H9 (cell line): ENCODE measurements around the gene ZNF664. TPM values are rescaled to one million over a fixed set of nuclear protein-coding genes. Genes with fewer than 3 reads are reported as not detected.

Experiments used
- DNase-seq: peaks from one replicate; pipeline ENCODE4 v3.0.0-alpha.2; 2017
- H2AFZ ChIP-seq: one replicate; pipeline ENCODE4 v1.6.1; 2013; ENCODE audit warnings: mild to moderate bottlenecking, low read length, control low read depth, moderate library complexity
- H2AK5ac ChIP-seq: 2 replicates; pipeline ENCODE4 v1.6.1; 2013; ENCODE audit warnings: low read length, control low read depth, mixed read lengths; ENCODE audit not compliant: insufficient read length
- H2BK120ac ChIP-seq: one replicate; pipeline ENCODE4 v1.6.1; 2013; ENCODE audit warnings: low read depth, mild to moderate bottlenecking, low read length, control low read depth, inconsistent platforms; ENCODE audit not compliant: poor library complexity, severe bottlenecking
- H2BK12ac ChIP-seq: 2 replicates; pipeline ENCODE4 v1.6.1; 2013; ENCODE audit warnings: low read length, control low read depth, mixed read lengths, low read depth; ENCODE audit not compliant: insufficient read length
- H2BK15ac ChIP-seq: 2 replicates; pipeline ENCODE4 v1.6.1; 2013; ENCODE audit warnings: low read depth, low read length, control low read depth
- H2BK20ac ChIP-seq: one replicate; pipeline ENCODE4 v1.6.1; 2013; ENCODE audit warnings: low read depth, mild to moderate bottlenecking, low read length, control low read depth, inconsistent platforms; ENCODE audit not compliant: poor library complexity, severe bottlenecking
- H2BK5ac ChIP-seq: 2 replicates; pipeline ENCODE4 v1.6.1; 2013; ENCODE audit warnings: low read length, control low read depth, mixed read lengths; ENCODE audit not compliant: insufficient read length
- H3K14ac ChIP-seq: 2 replicates; pipeline ENCODE4 v1.6.1; 2013; ENCODE audit warnings: low read length, control low read depth; ENCODE audit not compliant: insufficient read depth
- H3K18ac ChIP-seq: 2 replicates; pipeline ENCODE4 v1.6.1; 2013; ENCODE audit warnings: low read depth, mild to moderate bottlenecking, mixed read lengths, low read length, control low read depth; ENCODE audit not compliant: insufficient read length
- H3K23ac ChIP-seq: 2 replicates; pipeline ENCODE4 v1.6.1; 2013; ENCODE audit warnings: low read length, control low read depth, mixed read lengths, low read depth; ENCODE audit not compliant: insufficient read length
- H3K23me2 ChIP-seq: 2 replicates; pipeline ENCODE4 v1.6.1; 2013; ENCODE audit warnings: low read depth, mild to moderate bottlenecking, mixed read lengths, low read length, control low read depth; ENCODE audit not compliant: insufficient read length, poor library complexity, severe bottlenecking
- H3K27ac ChIP-seq: 2 replicates; pipeline ENCODE4 v1.5.1; 2013; ENCODE audit warnings: low read length, control low read depth, mixed read lengths, low read depth; ENCODE audit not compliant: insufficient read length
- H3K27me3 ChIP-seq: 2 replicates; pipeline ENCODE4 v1.6.1; 2013; ENCODE audit warnings: low read length, control low read depth, inconsistent platforms; ENCODE audit not compliant: insufficient read depth
- H3K4ac ChIP-seq: 2 replicates; pipeline ENCODE4 v1.6.1; 2013; ENCODE audit warnings: low read depth, mild to moderate bottlenecking, control low read depth, inconsistent platforms, low read length, moderate library complexity
- H3K4me1 ChIP-seq: 2 replicates; pipeline ENCODE4 v1.6.1; 2013; ENCODE audit warnings: low read length, control low read depth, inconsistent platforms; ENCODE audit not compliant: insufficient read depth
- H3K4me2 ChIP-seq: 2 replicates; pipeline ENCODE4 v1.6.1; 2013; ENCODE audit warnings: low read length, control low read depth, mixed read lengths; ENCODE audit not compliant: insufficient read length, insufficient read depth
- H3K56ac ChIP-seq: 2 replicates; pipeline ENCODE4 v1.6.1; 2013; ENCODE audit warnings: low read depth, mild to moderate bottlenecking, mixed read lengths, low read length, control low read depth; ENCODE audit not compliant: insufficient read length
- H3K79me1 ChIP-seq: 2 replicates; pipeline ENCODE4 v1.6.1; 2013; ENCODE audit warnings: low read depth, mild to moderate bottlenecking, moderate library complexity, low read length, control low read depth, inconsistent platforms; ENCODE audit not compliant: insufficient read depth, poor library complexity, severe bottlenecking
- H3K79me2 ChIP-seq: 2 replicates; pipeline ENCODE4 v1.6.1; 2013; ENCODE audit warnings: low read length, control low read depth, inconsistent platforms; ENCODE audit not compliant: insufficient read depth
- H3K9ac ChIP-seq: 2 replicates; pipeline ENCODE4 v1.6.1; 2013; ENCODE audit warnings: low read length, control low read depth, mixed read lengths; ENCODE audit not compliant: insufficient read length; ENCODE audit errors: extremely low read depth
- H3K9me3 ChIP-seq: one replicate; pipeline ENCODE4 v1.6.1; 2013; ENCODE audit warnings: low read depth, low read length, inconsistent platforms; ENCODE audit not compliant: control insufficient read depth
- H3T11ph ChIP-seq: one replicate; pipeline ENCODE4 v1.6.1; 2013; ENCODE audit warnings: mild to moderate bottlenecking, low read length, control low read depth, inconsistent platforms
- H4K20me1 ChIP-seq: one replicate; pipeline ENCODE4 v1.6.1; 2013; ENCODE audit not compliant: control insufficient read depth, insufficient read length, insufficient read depth
- H4K5ac ChIP-seq: 2 replicates; pipeline ENCODE4 v1.6.1; 2013; ENCODE audit warnings: low read depth, mild to moderate bottlenecking, mixed read lengths, low read length, control low read depth; ENCODE audit not compliant: insufficient read length
- H4K8ac ChIP-seq: replicated peaks from 2 replicates; pipeline ENCODE4 v1.6.1; 2013; ENCODE audit warnings: low read length, control low read depth, mixed read lengths, low read depth; ENCODE audit not compliant: insufficient read length
- H4K91ac ChIP-seq: 2 replicates; pipeline ENCODE4 v1.6.1; 2013; ENCODE audit warnings: low read depth, mild to moderate bottlenecking, moderate library complexity, mixed read lengths, low read length, control low read depth; ENCODE audit not compliant: insufficient read length
- H3K27ac Mint-ChIP-seq, 3 experiments: 2 replicates in 2 of 3; 3 replicates in 1 of 3; pipeline ENCODE4 v1.8.0; 2020 to 2021; ENCODE audit warnings: mixed read lengths in 3 of 3, mild to moderate bottlenecking in 1 of 3, moderate library complexity in 1 of 3
- H3K27me3 Mint-ChIP-seq: 2 replicates; pipeline ENCODE4 v1.8.0; 2021; ENCODE audit warnings: low read depth, mild to moderate bottlenecking, moderate library complexity, mixed read lengths
- H3K36me3 Mint-ChIP-seq, 3 experiments: 2 replicates in 2 of 3; 3 replicates in 1 of 3; pipeline ENCODE4 v1.8.0; 2020 to 2021; ENCODE audit warnings: low read depth in 3 of 3, mixed read lengths in 3 of 3; ENCODE audit not compliant: insufficient read depth in 1 of 3
- H3K4me1 Mint-ChIP-seq, 2 experiments: 2 replicates each; pipeline ENCODE4 v1.8.0; 2020; ENCODE audit warnings: mixed read lengths in 2 of 2
- H3K4me3 Mint-ChIP-seq, 2 experiments: 2 replicates in 1 of 2; 3 replicates in 1 of 2; pipeline ENCODE4 v1.8.0; 2020 to 2021; ENCODE audit warnings: mild to moderate bottlenecking in 2 of 2, mixed read lengths in 2 of 2, moderate library complexity in 1 of 2
- H3K9me3 Mint-ChIP-seq, 2 experiments: 2 replicates in 1 of 2; 3 replicates in 1 of 2; pipeline ENCODE4 v1.8.0; 2020; ENCODE audit warnings: mild to moderate bottlenecking in 2 of 2, mixed read lengths in 2 of 2, moderate library complexity in 1 of 2
- WGBS: extraction: QIAGEN DNeasy Blood & Tissue Kit; methylation state at CpG from one replicate; pipeline ENCODE4 v1.1.7; 2013; ENCODE audit warnings: missing lambda C conversion rate, low lambda C conversion rate, mixed read lengths; ENCODE audit not compliant: insufficient read length; ENCODE audit errors: extremely low coverage; 5-methylcytosine and 5-hydroxymethylcytosine counted together
- total RNA-seq: library from RNA; stranded (reverse); gene quantifications from 2 replicates; pipeline ENCODE4 v1.2.1, GENCODE V29; 2021
- TF ChIP-seq, protein P1 (sequence below): fragments of 200-600 bp; sonication (generic); conservative IDR thresholded peaks from 3 replicates; pipeline ENCODE4 v1.8.0; 2021; ENCODE audit warnings: antibody characterized with exemption, mild to moderate bottlenecking

The ZNF664 gene
- total RNA-seq, 1 experiment from 2014 or later = 29.5 TPM

GRCh38 chr12:123976227-123976826 lies 3.3 kb downstream of the ZNF664 start:
- no peak overlapping the region for H3K27ac Mint-ChIP-seq

More at GRCh38 chr12:123976227-123976826, 3.3 kb downstream of the ZNF664 start:
- Histone ChIP-seq H2BK20ac (no peak overlapping the region), H3K27ac (no peak overlapping the region), H3K56ac (no peak overlapping the region), H3K79me2 (no peaks in the 10 kb centered on the region), H3T11ph (no peak overlapping the region), H3K4me1 (no peaks in the 10 kb centered on the region), H4K20me1 (no peaks in the 10 kb centered on the region), H3K4ac (no peak overlapping the region), H3K23me2 (peaks cover 8% of the 10 kb centered on the region), H4K91ac (no peak overlapping the region), H2AFZ (no peak overlapping the region), H2BK15ac (no peak overlapping the region), H4K8ac (no peak overlapping the region), H3K79me1 (no peaks in the 10 kb centered on the region), H3K23ac (no peak overlapping the region), H3K27me3 (peaks cover 12% of the 10 kb centered on the region), H3K9me3 (no peaks in the 10 kb centered on the region), H3K9ac (no peak overlapping the region), H3K4me2 (no peak overlapping the region), H2AK5ac (no peak overlapping the region), H2BK12ac (no peak overlapping the region), H2BK5ac (no peak overlapping the region), H4K5ac (no peak overlapping the region), H2BK120ac (no peak overlapping the region), H3K14ac (no peak overlapping the region), H3K18ac (no peak overlapping the region)
- Mint-ChIP-seq H3K27me3 (peaks cover 74% of the 10 kb centered on the region), H3K36me3 (peaks cover 9 to 21% (median 15%) of the 10 kb centered on the region in 3 experiments), H3K4me3 (no peak overlapping the region), H3K4me1 (peaks cover 10 to 15% of the 10 kb centered on the region in 2 experiments), H3K9me3 (no peaks in the 10 kb centered on the region)
- TF ChIP-seq, protein P1, sequence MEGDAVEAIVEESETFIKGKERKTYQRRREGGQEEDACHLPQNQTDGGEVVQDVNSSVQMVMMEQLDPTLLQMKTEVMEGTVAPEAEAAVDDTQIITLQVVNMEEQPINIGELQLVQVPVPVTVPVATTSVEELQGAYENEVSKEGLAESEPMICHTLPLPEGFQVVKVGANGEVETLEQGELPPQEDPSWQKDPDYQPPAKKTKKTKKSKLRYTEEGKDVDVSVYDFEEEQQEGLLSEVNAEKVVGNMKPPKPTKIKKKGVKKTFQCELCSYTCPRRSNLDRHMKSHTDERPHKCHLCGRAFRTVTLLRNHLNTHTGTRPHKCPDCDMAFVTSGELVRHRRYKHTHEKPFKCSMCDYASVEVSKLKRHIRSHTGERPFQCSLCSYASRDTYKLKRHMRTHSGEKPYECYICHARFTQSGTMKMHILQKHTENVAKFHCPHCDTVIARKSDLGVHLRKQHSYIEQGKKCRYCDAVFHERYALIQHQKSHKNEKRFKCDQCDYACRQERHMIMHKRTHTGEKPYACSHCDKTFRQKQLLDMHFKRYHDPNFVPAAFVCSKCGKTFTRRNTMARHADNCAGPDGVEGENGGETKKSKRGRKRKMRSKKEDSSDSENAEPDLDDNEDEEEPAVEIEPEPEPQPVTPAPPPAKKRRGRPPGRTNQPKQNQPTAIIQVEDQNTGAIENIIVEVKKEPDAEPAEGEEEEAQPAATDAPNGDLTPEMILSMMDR = no peak
- no peak for DNase-seq
- WGBS = 100% methylated on average over 1 of the region's 7 CpGs
